Measurements from ENCODE around the gene RREB1. TPM values are rescaled to one million over a fixed set of nuclear protein-coding genes. Genes with fewer than 3 reads are reported as not detected.

RREB1 gene
- total RNA-seq, 1 experiment from 2014 or later = 61.6 TPM

DNA sequence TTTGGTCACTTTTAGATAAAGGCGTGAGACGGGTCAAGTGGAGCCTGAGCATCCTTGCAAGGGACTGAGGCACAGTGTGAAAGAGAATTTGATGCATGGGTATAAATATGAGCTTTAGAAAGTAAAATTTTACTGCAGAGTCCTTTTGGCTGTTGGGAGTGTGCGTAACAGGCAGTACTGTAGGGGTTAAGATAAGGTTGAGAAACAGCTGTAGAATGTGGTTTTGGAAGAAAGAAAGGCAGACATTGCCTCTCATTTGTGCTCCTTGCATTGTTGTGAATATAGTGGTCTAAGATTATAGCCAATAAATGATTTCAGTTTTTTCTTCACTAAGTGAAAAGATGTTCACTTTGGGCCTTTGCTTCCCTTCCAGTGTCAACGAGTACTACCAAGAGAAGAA lies 73.0 kb downstream of the RREB1 start:
- no peak for DNase-seq (ENCODE audit: low spot score)
- no peaks in the 10 kb centered on the region for H3K9me3 ChIP-seq (ENCODE audit: low read depth, low read length, poor library complexity, severe bottlenecking)
- ChIA-PET POLR2A (ENCODE audit: low non-redundant PET) (no interaction called here), CTCF (no interaction called here)
- BruUV-seq (replicated peaks) = no TSS peak
- H3K4me1 ChIP-seq (ENCODE audit: insufficient read depth, low read length, poor library complexity, severe bottlenecking) = no peaks in the 10 kb centered on the region
- no peaks in the 10 kb centered on the region for H3K27me3 ChIP-seq (replicated peaks; ENCODE audit: insufficient read depth, low read depth, low read length, poor library complexity)
- TF ChIP-seq, protein P1, sequence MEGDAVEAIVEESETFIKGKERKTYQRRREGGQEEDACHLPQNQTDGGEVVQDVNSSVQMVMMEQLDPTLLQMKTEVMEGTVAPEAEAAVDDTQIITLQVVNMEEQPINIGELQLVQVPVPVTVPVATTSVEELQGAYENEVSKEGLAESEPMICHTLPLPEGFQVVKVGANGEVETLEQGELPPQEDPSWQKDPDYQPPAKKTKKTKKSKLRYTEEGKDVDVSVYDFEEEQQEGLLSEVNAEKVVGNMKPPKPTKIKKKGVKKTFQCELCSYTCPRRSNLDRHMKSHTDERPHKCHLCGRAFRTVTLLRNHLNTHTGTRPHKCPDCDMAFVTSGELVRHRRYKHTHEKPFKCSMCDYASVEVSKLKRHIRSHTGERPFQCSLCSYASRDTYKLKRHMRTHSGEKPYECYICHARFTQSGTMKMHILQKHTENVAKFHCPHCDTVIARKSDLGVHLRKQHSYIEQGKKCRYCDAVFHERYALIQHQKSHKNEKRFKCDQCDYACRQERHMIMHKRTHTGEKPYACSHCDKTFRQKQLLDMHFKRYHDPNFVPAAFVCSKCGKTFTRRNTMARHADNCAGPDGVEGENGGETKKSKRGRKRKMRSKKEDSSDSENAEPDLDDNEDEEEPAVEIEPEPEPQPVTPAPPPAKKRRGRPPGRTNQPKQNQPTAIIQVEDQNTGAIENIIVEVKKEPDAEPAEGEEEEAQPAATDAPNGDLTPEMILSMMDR (conservative IDR thresholded peaks at IDR 0.05; ENCODE audit: low read depth, low read length) = no peak
- no peak for TF ChIP-seq EZH2 (IDR thresholded peaks at IDR 0.05; ENCODE audit: borderline replicate concordance, low read depth, low read length, poor library complexity, severe bottlenecking)
- no peak overlapping the region for H3K27ac ChIP-seq (ENCODE audit: low read depth, low read length, poor library complexity, severe bottlenecking)
- intact Hi-C loops (cut with micrococcal nuclease; ENCODE audit: unreplicated experiment) = no loop called here
- peaks cover 45% of the 10 kb centered on the region for H3K36me3 ChIP-seq (ENCODE audit: insufficient read depth, low read length, poor library complexity, severe bottlenecking)
- no peak overlapping the region for H3K4me3 ChIP-seq (ENCODE audit: low read depth, low read length, poor library complexity, severe bottlenecking)

DNA sequence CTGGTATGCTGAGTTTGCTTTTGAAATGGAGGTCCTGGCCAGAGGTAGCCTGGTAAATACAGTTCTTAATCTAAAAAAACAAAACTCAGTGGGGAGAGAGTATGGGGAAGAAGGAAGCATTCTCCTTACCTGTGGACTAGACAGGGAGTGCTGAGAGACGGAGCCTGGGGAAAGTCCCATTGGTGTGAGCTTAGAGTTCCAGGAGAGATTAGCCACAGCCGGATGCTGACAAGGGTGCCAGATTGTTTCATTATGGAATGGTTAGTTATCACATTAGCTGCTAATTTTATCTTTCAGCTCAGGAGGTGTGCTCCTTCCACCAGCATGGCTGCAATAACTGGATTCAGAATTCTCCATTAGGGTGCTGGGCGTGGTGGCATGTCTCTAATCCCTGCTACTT lies 75.9 kb downstream of the RREB1 start:
- BruUV-seq (replicated peaks) = no TSS peak
- intact Hi-C loops (cut with micrococcal nuclease; ENCODE audit: unreplicated experiment) = no loop called here
- Histone ChIP-seq H3K27me3 (replicated peaks; ENCODE audit: insufficient read depth, low read depth, low read length, poor library complexity) (no peaks in the 10 kb centered on the region), H3K27ac (ENCODE audit: low read depth, low read length, poor library complexity, severe bottlenecking) (no peak overlapping the region), H3K36me3 (ENCODE audit: insufficient read depth, low read length, poor library complexity, severe bottlenecking) (peaks cover 60% of the 10 kb centered on the region), H3K4me1 (ENCODE audit: insufficient read depth, low read length, poor library complexity, severe bottlenecking) (no peaks in the 10 kb centered on the region), H3K4me3 (ENCODE audit: low read depth, low read length, poor library complexity, severe bottlenecking) (no peak overlapping the region), H3K9me3 (ENCODE audit: low read depth, low read length, poor library complexity, severe bottlenecking) (no peaks in the 10 kb centered on the region)
- POLR2A ChIA-PET (ENCODE audit: low non-redundant PET) = no interaction called here
- DNase-seq (ENCODE audit: low spot score) = no peak
- no peak for TF ChIP-seq EZH2 (IDR thresholded peaks at IDR 0.05; ENCODE audit: borderline replicate concordance, low read depth, low read length, poor library complexity, severe bottlenecking)
- TF ChIP-seq, protein P1 (conservative IDR thresholded peaks at IDR 0.05; ENCODE audit: low read depth, low read length) = no peak
- CTCF ChIA-PET = no interaction called here

DNA sequence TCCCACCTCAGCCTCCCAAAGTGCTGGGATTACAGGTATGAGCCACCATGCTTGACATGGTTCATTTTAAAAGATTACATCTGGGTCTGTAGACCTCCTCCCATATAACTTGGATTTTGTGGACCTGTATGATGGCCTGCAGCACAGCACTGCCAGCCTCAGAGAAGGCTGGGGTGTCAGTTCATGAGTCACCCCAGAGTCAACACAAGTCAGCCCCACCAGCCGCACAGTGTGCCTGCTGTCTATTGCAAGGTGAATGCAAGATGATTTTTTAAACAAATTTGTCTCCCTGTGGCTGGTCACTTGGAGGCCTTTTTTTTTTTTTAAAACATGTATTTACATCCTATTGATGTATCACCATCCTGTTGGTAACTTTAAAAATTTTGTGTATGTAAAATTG lies 76.7 kb downstream of the RREB1 start:
- ChIA-PET CTCF (no interaction called here), POLR2A (ENCODE audit: low non-redundant PET) (no interaction called here)
- Histone ChIP-seq H3K4me3 (ENCODE audit: low read depth, low read length, poor library complexity, severe bottlenecking) (no peak overlapping the region), H3K36me3 (ENCODE audit: insufficient read depth, low read length, poor library complexity, severe bottlenecking) (peaks cover 65% of the 10 kb centered on the region), H3K4me1 (ENCODE audit: insufficient read depth, low read length, poor library complexity, severe bottlenecking) (no peaks in the 10 kb centered on the region), H3K27me3 (replicated peaks; ENCODE audit: insufficient read depth, low read depth, low read length, poor library complexity) (no peaks in the 10 kb centered on the region), H3K27ac (ENCODE audit: low read depth, low read length, poor library complexity, severe bottlenecking) (no peak overlapping the region), H3K9me3 (ENCODE audit: low read depth, low read length, poor library complexity, severe bottlenecking) (no peaks in the 10 kb centered on the region)
- TF ChIP-seq EZH2 (IDR thresholded peaks at IDR 0.05; ENCODE audit: borderline replicate concordance, low read depth, low read length, poor library complexity, severe bottlenecking) = no peak
- TF ChIP-seq, protein P1 (conservative IDR thresholded peaks at IDR 0.05; ENCODE audit: low read depth, low read length) = no peak
- no TSS peak for BruUV-seq (replicated peaks)
- intact Hi-C loops (cut with micrococcal nuclease; ENCODE audit: unreplicated experiment) = no loop called here
- no peak for DNase-seq (ENCODE audit: low spot score)
